ENCODE data around the gene TTLL11.

The TTLL11 gene

GRCh38 chr9:122029898-122030297 lies 63.2 kb downstream of the TTLL11 start:
- TF ChIP-seq CTCF (conservative IDR thresholded peaks at IDR 0.05; ENCODE audit: control insufficient read depth, insufficient read depth, low read depth, low read length): no peak
- H3K4me3 ChIP-seq (ENCODE audit: control insufficient read depth, low read depth, low read length): no peak overlapping the region
- DNase-seq (ENCODE audit: low read depth): peak; percentile 19

- DNase-seq (ENCODE audit: low read depth): no peak
Observed at GRCh38 chr9:122028089-122028488, 65.0 kb downstream of the TTLL11 start.

GRCh38 chr9:122020398-122020797 lies 72.7 kb downstream of the TTLL11 start:
- no peak overlapping the region for H3K4me3 ChIP-seq (ENCODE audit: control insufficient read depth, low read depth, low read length)
- peak; percentile 38 for DNase-seq (ENCODE audit: low read depth)
- TF ChIP-seq CTCF (conservative IDR thresholded peaks at IDR 0.05; ENCODE audit: control insufficient read depth, insufficient read depth, low read depth, low read length): no peak

More at GRCh38 chr9:122028089-122028488, 65.0 kb downstream of the TTLL11 start:
- TF ChIP-seq CTCF (conservative IDR thresholded peaks at IDR 0.05; ENCODE audit: control insufficient read depth, insufficient read depth, low read depth, low read length): no peak
- H3K4me3 ChIP-seq (ENCODE audit: control insufficient read depth, low read depth, low read length): no peak overlapping the region

- TF ChIP-seq CTCF (conservative IDR thresholded peaks at IDR 0.05; ENCODE audit: control insufficient read depth, insufficient read depth, low read depth, low read length): peak; percentile 20
- no peak overlapping the region for H3K4me3 ChIP-seq (ENCODE audit: control insufficient read depth, low read depth, low read length)
- no peak for DNase-seq (ENCODE audit: low read depth)
Observed at GRCh38 chr9:122016744-122017143, 76.4 kb downstream of the TTLL11 start.

GRCh38 chr9:122016309-122016708 lies 76.8 kb downstream of the TTLL11 start:
- no peak overlapping the region for H3K4me3 ChIP-seq (ENCODE audit: control insufficient read depth, low read depth, low read length)
- no peak for DNase-seq (ENCODE audit: low read depth)
- TF ChIP-seq CTCF (conservative IDR thresholded peaks at IDR 0.05; ENCODE audit: control insufficient read depth, insufficient read depth, low read depth, low read length): no peak

- no peak for DNase-seq (ENCODE audit: low read depth)
- no peak for TF ChIP-seq CTCF (conservative IDR thresholded peaks at IDR 0.05; ENCODE audit: control insufficient read depth, insufficient read depth, low read depth, low read length)
- no peak overlapping the region for H3K4me3 ChIP-seq (ENCODE audit: control insufficient read depth, low read depth, low read length)
Observed at GRCh38 chr9:122015170-122015821, 77.8 kb downstream of the TTLL11 start.

All from fibroblast of mammary gland (primary cell).